22Rv1 (cell line): ENCODE data around the gene DLD.
A peak's percentile ranks its signal among the peaks of the same experiment; 100 is the strongest.
"Not testable (repeated sequence)": the region's sequence is repeated elsewhere in the genome, so short reads cannot be mapped to it uniquely, and the experiment has no call there.

Experiments used
- H3K27ac ChIP-seq: fragments of 450-650 bp; 2 replicates; pipeline ENCODE4 v1.5.1; 2017
- CTCF ChIP-seq: fragments of 450-650 bp; IDR thresholded peaks from 2 replicates; pipeline ENCODE4 v1.5.1; 2017; ENCODE audit warnings: mild to moderate bottlenecking
- ZFX ChIP-seq: fragments of 450-650 bp; IDR thresholded peaks from 2 replicates; pipeline ENCODE4 v1.6.1; 2017; ENCODE audit warnings: antibody characterized with exemption, borderline replicate concordance

DLD gene

GRCh38 chr7:107890962-107891635 lies at the start of gene DLD:
TSS of gene DLD (plus strand) at chr7:107891183. CDS start at chr7:107891251, 68 bp downstream.
- no peak for TF ChIP-seq CTCF
- no peak for TF ChIP-seq ZFX

GRCh38 chr7:107842213-107842612 lies 48.8 kb upstream of the DLD start:
- H3K27ac ChIP-seq = no peak overlapping the region
- TF ChIP-seq CTCF = no peak
- no peak for TF ChIP-seq ZFX

More at GRCh38 chr7:107890962-107891635, at the start of gene DLD:
- H3K27ac ChIP-seq = peak within 1 kb of the TSS; percentile 90

- no peak for TF ChIP-seq CTCF
- no peak for TF ChIP-seq ZFX
- H3K27ac ChIP-seq = no peak overlapping the region
Observed at GRCh38 chr7:107843184-107843583, 47.8 kb upstream of the DLD start.

GRCh38 chr7:107846324-107846723 lies 44.7 kb upstream of the DLD start:
- no peak overlapping the region for H3K27ac ChIP-seq
- TF ChIP-seq CTCF (no peak), ZFX (no peak)

GRCh38 chr7:107847168-107847835 lies 43.7 kb upstream of the DLD start:
- TF ChIP-seq ZFX (no peak), CTCF (no peak)
- H3K27ac ChIP-seq = no peak overlapping the region

- not testable (repeated sequence) for H3K27ac ChIP-seq
Observed at GRCh38 chr7:107847836-107848175, 43.2 kb upstream of the DLD start.

GRCh38 chr7:107848211-107848610 lies 42.8 kb upstream of the DLD start:
- H3K27ac ChIP-seq = not testable (repeated sequence)

- H3K27ac ChIP-seq = no peak overlapping the region
- no peak for TF ChIP-seq CTCF
- TF ChIP-seq ZFX = no peak
Observed at GRCh38 chr7:107850216-107850615, 40.8 kb upstream of the DLD start.
